Activated naive CD8-positive, alpha-beta T cell treated with anti-CD3 and anti-CD28 coated beads, Interleukin-2, amount 10 ng/mL, durations not matched to agents 7 days and 5 days (primary cell): ENCODE measurements around the gene CYTH4. TPM values are rescaled to one million over a fixed set of nuclear protein-coding genes. Genes with fewer than 3 reads are reported as not detected.

Source experiments
- ATAC-seq: fragments of 150-1000 bp; cut with Tn5 transposase; one replicate; pipeline ENCODE4 v1.10.0; 2021; ENCODE audit warnings: low read depth, moderate library complexity
- POLR2A ChIA-PET: fragments of 350-600 bp; sonication (Branson Sonifier 250); formaldehyde crosslinking; loops from one replicate; lab custom pipeline; 2021; ENCODE audit warnings: antibody characterized with exemption; lab: Charles Lee
- DNase-seq: peaks from one replicate; pipeline ENCODE4 v3.0.0; 2021
- H3K27ac Mint-ChIP-seq: one replicate; pipeline ENCODE4 v1.8.0; 2022; ENCODE audit warnings: mild to moderate bottlenecking, mixed read lengths
- H3K27me3 Mint-ChIP-seq: one replicate; pipeline ENCODE4 v1.8.0; 2022; ENCODE audit warnings: mild to moderate bottlenecking, moderate library complexity, mixed read lengths
- H3K36me3 Mint-ChIP-seq: one replicate; pipeline ENCODE4 v1.8.0; 2021; ENCODE audit warnings: mild to moderate bottlenecking, mixed read lengths
- H3K4me1 Mint-ChIP-seq: one replicate; pipeline ENCODE4 v1.8.0; 2021; ENCODE audit warnings: mixed read lengths
- H3K4me3 Mint-ChIP-seq: one replicate; pipeline ENCODE4 v1.8.0; 2022; ENCODE audit warnings: mild to moderate bottlenecking, moderate library complexity, mixed read lengths
- H3K9me3 Mint-ChIP-seq: one replicate; pipeline ENCODE4 v1.8.0; 2021; ENCODE audit warnings: mixed read lengths
- total RNA-seq, 2 experiments: library from RNA; stranded (reverse); gene quantifications; one replicate each; pipeline ENCODE4 v1.2.3, GENCODE V29; 2021

CYTH4 gene
- total RNA-seq, 2 experiments from 2014 or later = 149 to 157 TPM

DNA sequence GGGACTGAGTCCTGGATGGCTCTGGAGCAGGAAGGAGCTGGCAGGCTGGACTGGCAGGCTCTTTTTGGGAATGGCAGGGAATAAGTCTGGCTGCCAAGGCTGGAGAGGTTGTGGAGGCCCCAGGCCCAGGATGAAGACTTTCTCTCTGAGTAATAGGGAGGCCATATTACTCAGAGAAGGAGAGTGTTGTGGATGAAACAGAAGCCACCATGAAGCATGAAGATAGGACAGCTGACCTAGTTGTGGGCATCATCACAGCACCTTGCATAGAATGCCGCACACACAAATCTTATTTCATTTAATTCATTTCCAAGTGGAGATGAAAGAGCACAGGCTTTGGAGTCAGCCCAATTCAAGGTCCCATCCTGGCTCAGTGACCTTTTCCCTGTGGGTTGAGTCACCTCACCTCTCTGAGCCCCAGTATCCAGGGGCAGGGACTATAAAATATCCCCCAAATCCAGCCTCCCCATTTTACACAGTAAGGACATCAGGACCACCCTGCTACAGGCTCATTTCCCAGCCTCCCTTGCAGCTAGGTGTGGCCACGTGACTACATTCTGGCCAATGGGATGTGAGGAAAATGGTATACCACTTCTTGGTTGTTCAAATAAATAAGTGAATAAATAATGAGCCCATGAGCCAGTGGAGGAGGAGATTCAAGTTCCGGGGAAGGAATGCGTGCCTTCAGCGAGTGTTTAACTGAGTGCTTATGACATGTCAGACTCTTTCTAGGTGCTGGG, 9.4 kb downstream of the CYTH4 start:
- ATAC-seq (no peak), DNase-seq (no peak)
- Mint-ChIP-seq H3K36me3 (peaks cover 74% of the 10 kb centered on the region), H3K4me1 (peaks cover 61% of the 10 kb centered on the region), H3K9me3 (no peaks in the 10 kb centered on the region), H3K27ac (peak overlapping the region; percentile 3), H3K27me3 (no peaks in the 10 kb centered on the region), H3K4me3 (no peak overlapping the region)
- POLR2A ChIA-PET = interaction anchor here (1.2 kb wide), 1 partner anchor 8 kb away, joined by 3 read pairs; no protein-coding TSS in a partner anchor

GRCh38 chr22:37292641-37293040, 10.3 kb downstream of the CYTH4 start:
- H3K4me3 Mint-ChIP-seq = no peak overlapping the region
- POLR2A ChIA-PET = interaction anchor here (1.2 kb wide), 1 partner anchor 9 kb away, joined by 3 read pairs; no protein-coding TSS in a partner anchor
- H3K9me3 Mint-ChIP-seq = no peaks in the 10 kb centered on the region
- peak overlapping the region; percentile 44 for H3K27ac Mint-ChIP-seq
- H3K27me3 Mint-ChIP-seq = no peaks in the 10 kb centered on the region
- DNase-seq = no peak
- no peak for ATAC-seq
- H3K4me1 Mint-ChIP-seq = peaks cover 57% of the 10 kb centered on the region
- H3K36me3 Mint-ChIP-seq = peaks cover 71% of the 10 kb centered on the region

DNA sequence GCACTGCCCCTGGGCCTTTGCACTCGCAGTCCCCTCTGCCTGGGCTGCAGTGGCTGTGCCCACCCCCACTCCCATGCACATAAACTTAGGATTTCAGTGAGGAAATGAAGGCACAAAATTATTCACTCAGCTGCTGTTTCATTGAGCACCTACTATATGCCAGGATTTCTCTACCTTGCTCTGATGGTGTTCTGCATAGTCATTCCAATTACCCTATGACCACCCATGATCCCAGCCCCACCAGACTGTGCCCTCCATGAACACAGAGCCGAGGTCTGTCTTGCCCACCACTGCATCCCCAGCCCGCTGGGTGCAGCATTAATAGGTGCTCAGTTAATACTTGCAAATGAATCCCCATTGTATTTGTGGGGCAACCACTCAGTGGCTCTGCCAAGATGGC, 10.9 kb downstream of the CYTH4 start:
- H3K36me3 Mint-ChIP-seq = peaks cover 71% of the 10 kb centered on the region
- no peak overlapping the region for H3K4me3 Mint-ChIP-seq
- ATAC-seq (no peak), DNase-seq (no peak)
- H3K9me3 Mint-ChIP-seq = no peaks in the 10 kb centered on the region
- peaks cover 56% of the 10 kb centered on the region for H3K4me1 Mint-ChIP-seq
- H3K27ac Mint-ChIP-seq = peak overlapping the region; percentile 44
- no peaks in the 10 kb centered on the region for H3K27me3 Mint-ChIP-seq
- POLR2A ChIA-PET = no interaction called here

- Mint-ChIP-seq H3K4me3 (peak overlapping the region; percentile 53), H3K36me3 (peaks cover 64% of the 10 kb centered on the region), H3K27ac (peak overlapping the region; percentile 78), H3K27me3 (no peaks in the 10 kb centered on the region), H3K4me1 (peaks cover 59% of the 10 kb centered on the region), H3K9me3 (no peaks in the 10 kb centered on the region)
- DNase-seq (no peak), ATAC-seq (peak; percentile 8)
- POLR2A ChIA-PET = interaction anchor here (0.6 to 2.1 kb wide), 4 partner anchors 10 to 313 kb away, joined by 3 to 16 read pairs (median 6); no protein-coding TSS in a partner anchor
These were observed 12.4 kb downstream of the CYTH4 start for GRCh38 chr22:37294747-37295146.

DNA sequence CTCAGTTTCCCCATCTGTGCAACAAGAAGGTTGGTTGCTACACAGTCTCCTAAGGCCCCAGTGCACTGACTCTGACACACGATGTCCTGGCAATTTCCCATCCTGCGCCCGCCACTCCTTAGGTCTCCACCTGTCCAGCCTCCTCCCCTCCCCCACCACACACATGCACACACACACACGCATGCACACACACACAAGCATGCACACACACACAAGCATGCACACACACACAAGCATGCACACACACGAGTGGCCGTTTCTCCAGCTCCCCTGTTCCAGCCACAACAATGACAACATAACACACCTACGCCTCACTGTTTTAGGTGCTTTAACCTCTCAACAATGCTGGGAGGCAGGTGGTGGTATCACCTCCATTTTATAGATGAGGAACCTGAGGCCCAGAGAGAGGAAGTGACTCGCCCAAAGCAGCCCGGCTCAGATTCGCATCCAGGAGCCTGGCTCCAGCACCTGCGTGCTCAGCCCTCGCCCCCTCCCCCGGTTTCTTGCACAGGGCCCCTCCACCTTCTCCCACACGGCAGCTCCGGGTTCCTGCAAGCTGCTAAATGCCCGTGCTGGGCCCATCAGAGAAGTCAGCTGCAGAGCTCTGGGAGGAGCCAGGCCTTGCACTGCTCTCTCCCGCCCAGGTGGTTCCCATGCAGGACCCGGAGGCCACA, 13.0 kb downstream of the CYTH4 start:
- ATAC-seq (peak; percentile 52), DNase-seq (no peak)
- Mint-ChIP-seq H3K9me3 (no peaks in the 10 kb centered on the region), H3K4me3 (peak overlapping the region; percentile 53), H3K27me3 (no peaks in the 10 kb centered on the region), H3K4me1 (peaks cover 60% of the 10 kb centered on the region), H3K27ac (peak overlapping the region; percentile 78), H3K36me3 (peaks cover 62% of the 10 kb centered on the region)
- POLR2A ChIA-PET = interaction anchor here (0.6 to 2.1 kb wide), 5 partner anchors 10 to 312 kb away, joined by 3 to 16 read pairs (median 6); no protein-coding TSS in a partner anchor

DNA sequence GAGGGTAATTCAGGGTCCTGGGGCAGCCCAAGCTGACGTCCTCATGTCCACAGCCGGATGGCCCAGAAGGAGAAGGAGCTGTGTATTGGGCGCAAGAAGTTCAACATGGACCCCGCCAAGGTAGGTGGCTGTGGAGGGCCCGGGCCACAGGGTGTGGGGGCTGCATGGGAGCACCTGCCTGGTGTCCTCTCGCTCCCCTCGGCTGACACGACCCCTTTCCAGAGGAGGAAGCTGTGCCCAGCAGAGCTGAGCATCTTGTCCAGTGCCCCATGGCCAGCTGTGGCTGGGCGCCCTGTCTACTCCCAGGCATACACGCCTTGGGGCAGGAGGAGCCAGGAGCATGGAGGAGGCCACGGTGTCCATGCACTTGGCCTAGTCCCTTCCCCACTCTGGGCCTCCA, 13.6 kb downstream of the CYTH4 start:
- Mint-ChIP-seq H3K27ac (no peak overlapping the region), H3K4me1 (peaks cover 65% of the 10 kb centered on the region), H3K36me3 (peaks cover 62% of the 10 kb centered on the region), H3K27me3 (no peaks in the 10 kb centered on the region), H3K4me3 (no peak overlapping the region), H3K9me3 (no peaks in the 10 kb centered on the region)
- no peak for ATAC-seq
- POLR2A ChIA-PET = interaction anchor here (1.6 to 2.1 kb wide), 3 partner anchors 9 to 14 kb away, joined by 6 to 16 read pairs (median 6); no protein-coding TSS in a partner anchor
- DNase-seq = no peak

GRCh38 chr22:37298748-37299495, 16.6 kb downstream of the CYTH4 start:
- no peak for DNase-seq
- Mint-ChIP-seq H3K27me3 (no peaks in the 10 kb centered on the region), H3K9me3 (no peaks in the 10 kb centered on the region), H3K36me3 (peaks cover 55% of the 10 kb centered on the region), H3K27ac (peak overlapping the region; percentile 99), H3K4me3 (no peak overlapping the region), H3K4me1 (peaks cover 74% of the 10 kb centered on the region)
- POLR2A ChIA-PET = interaction anchor here (1.5 to 2.9 kb wide), 4 partner anchors 11 to 56 kb away, joined by 3 to 16 read pairs (median 8); no protein-coding TSS in a partner anchor
- no peak for ATAC-seq

GRCh38 chr22:37299969-37300509, 17.7 kb downstream of the CYTH4 start:
- Mint-ChIP-seq H3K4me3 (peak overlapping the region; percentile 83), H3K4me1 (peaks cover 72% of the 10 kb centered on the region), H3K36me3 (peaks cover 56% of the 10 kb centered on the region), H3K27me3 (no peaks in the 10 kb centered on the region), H3K27ac (peak overlapping the region; percentile 99), H3K9me3 (no peaks in the 10 kb centered on the region)
- ATAC-seq (no peak), DNase-seq (no peak)
- POLR2A ChIA-PET = interaction anchor here (0.6 to 2.9 kb wide), 13 partner anchors 10 to 771 kb away, joined by 3 to 16 read pairs (median 4); partner anchors contain the start of genes CYTH4 and EIF3D

DNA sequence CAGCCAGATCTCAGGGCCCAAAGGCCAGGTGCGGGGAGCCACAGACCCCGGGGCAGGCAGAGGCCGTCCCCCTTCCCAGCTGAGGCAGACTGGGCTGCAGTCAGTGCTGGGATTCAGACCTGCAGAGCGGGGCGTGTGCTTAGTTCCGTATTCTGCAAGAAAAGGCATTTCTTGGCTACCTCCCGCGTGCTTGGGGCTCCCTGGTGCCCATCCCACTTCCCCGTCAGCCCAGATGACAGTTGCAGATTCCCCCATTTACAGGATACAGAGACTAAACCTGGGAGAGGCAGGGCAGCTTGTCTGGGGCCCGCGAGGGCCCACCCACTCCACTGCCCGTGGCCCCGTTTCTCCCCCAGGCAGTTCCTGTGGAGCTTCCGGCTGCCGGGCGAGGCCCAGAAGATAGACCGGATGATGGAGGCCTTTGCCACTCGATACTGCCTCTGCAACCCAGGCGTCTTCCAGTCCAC, 18.3 kb downstream of the CYTH4 start:
- Mint-ChIP-seq H3K4me3 (peak overlapping the region; percentile 83), H3K4me1 (peaks cover 72% of the 10 kb centered on the region), H3K27me3 (no peaks in the 10 kb centered on the region), H3K9me3 (no peaks in the 10 kb centered on the region), H3K27ac (peak overlapping the region; percentile 99), H3K36me3 (peaks cover 57% of the 10 kb centered on the region)
- ATAC-seq = peak; percentile 59
- POLR2A ChIA-PET = interaction anchor here (0.6 to 2.9 kb wide), 13 partner anchors 9 to 772 kb away, joined by 3 to 16 read pairs (median 4); partner anchors contain the start of genes CYTH4 and EIF3D
- peak; percentile 73 for DNase-seq

DNA sequence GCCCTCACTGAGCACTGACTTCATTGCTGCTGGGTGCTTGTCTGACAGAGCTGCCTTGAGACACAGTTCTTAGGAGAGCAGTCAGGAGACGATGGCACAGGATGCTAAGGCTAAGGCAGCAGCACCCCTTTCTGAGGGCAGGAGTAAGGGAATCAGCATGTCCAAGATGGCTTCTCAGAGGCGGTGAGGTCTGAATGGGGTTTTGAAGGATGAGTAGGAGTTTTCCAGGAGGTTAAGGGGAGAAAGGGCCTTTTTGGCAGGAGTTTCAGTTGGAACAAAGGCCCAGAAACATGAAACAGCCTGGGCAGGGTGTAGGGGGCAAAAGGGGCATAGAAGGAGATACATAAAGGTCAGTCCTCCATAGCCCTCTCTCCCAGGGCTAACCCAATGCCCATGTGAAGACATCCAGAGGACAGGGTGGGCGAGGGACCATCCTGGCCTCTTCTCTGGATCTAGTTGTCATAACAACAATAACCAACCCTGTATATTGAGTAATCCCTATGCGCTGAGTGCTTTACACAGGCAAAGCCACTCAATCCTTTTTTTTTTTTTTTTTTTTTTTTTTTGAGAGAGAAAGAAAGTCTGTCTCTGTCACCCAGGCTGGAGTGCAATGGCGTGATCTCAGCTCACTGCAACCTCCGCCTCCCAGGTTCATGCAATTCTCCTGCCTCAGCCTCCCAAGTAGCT, 19.0 kb downstream of the CYTH4 start:
- peak overlapping the region; percentile 99 for H3K27ac Mint-ChIP-seq
- H3K9me3 Mint-ChIP-seq = no peaks in the 10 kb centered on the region
- peak; percentile 3 for ATAC-seq
- H3K27me3 Mint-ChIP-seq = no peaks in the 10 kb centered on the region
- peaks cover 60% of the 10 kb centered on the region for H3K36me3 Mint-ChIP-seq
- H3K4me1 Mint-ChIP-seq = peaks cover 77% of the 10 kb centered on the region
- POLR2A ChIA-PET = interaction anchor here (0.9 to 2.5 kb wide), 9 partner anchors 8 to 772 kb away, joined by 3 to 11 read pairs (median 5); partner anchors contain the start of genes CYTH4 and EIF3D
- peak overlapping the region; percentile 83 for H3K4me3 Mint-ChIP-seq
- no peak for DNase-seq

DNA sequence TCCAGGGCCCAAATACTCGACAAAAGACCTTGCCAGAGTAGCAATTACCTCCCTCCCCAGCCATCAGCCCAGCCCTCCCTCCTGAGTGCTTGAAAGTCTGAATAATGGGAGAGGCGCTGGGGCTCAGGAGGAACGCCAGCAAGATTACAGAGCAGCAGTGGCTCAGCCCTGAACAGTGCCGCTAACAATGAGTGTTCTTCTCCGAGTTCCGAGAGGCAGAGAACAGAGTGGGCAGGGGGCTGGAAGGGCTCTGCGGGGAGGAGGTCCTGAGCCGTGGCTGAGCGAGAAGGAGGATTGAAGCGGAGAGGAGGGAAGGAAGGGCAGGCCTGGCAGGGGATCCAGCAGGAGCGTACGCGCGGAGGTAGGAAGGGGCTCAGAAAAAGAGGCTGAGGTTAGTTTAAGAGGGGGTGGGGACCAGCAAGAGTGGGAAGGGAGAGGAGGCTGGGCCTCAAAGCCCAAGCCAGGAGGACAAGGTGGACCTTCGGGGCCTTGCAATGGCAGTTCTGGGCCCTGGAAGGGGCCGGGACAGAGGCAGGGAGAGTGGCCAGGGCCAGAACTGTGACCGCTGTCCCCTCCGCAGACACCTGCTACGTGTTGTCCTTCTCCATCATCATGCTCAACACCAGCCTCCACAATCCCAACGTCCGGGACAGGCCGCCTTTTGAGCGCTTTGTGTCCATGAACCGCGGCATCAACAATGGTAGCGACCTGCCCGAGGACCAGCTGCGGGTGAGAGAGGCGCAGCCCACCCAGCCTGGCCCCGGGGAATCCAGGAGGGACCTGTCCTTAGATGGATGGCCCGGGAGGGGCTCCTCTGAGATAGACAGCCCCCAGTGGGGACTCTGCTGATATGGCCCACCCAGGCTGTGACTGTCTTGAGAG, 20.6 kb downstream of the CYTH4 start:
- peak overlapping the region; percentile 99 for H3K27ac Mint-ChIP-seq
- H3K9me3 Mint-ChIP-seq = no peaks in the 10 kb centered on the region
- DNase-seq (no peak), ATAC-seq (no peak)
- POLR2A ChIA-PET = interaction anchor here (0.6 to 1.4 kb wide), 3 partner anchors 18 to 187 kb away, joined by 3 to 5 read pairs (median 5); partner anchors contain the start of gene CYTH4
- H3K4me3 Mint-ChIP-seq = peak overlapping the region; percentile 73
- no peaks in the 10 kb centered on the region for H3K27me3 Mint-ChIP-seq
- peaks cover 58% of the 10 kb centered on the region for H3K36me3 Mint-ChIP-seq
- H3K4me1 Mint-ChIP-seq = peaks cover 86% of the 10 kb centered on the region
